Measurements from ENCODE around the gene C1orf159. TPM values are rescaled to one million over a fixed set of nuclear protein-coding genes. Genes with fewer than 3 reads are reported as not detected.
"Not testable (repeated sequence)": the region's sequence is repeated elsewhere in the genome, so short reads cannot be mapped to it uniquely, and the experiment has no call there.

The C1orf159 gene
- total RNA-seq, 1 donor from 2014 or later = 11.7 TPM

- intact Hi-C loops (cut with DNase I) = no loop called here
- peak; percentile 85 for DNase-seq
- peak; percentile 88 to 89 for ATAC-seq
- Histone ChIP-seq H3K27ac (peak overlapping the region; percentile 76), H3K27me3 (ENCODE audit: low read depth) (peaks cover 7% of the 10 kb centered on the region), H3K9me3 (no peaks in the 10 kb centered on the region), H3K4me1 (peaks cover 12% of the 10 kb centered on the region), H3K36me3 (no peaks in the 10 kb centered on the region), H3K4me3 (peak overlapping the region; percentile 49)
- TF ChIP-seq CTCF (IDR thresholded peaks at IDR 0.05) = no peak
These were observed 36.3 kb downstream of the C1orf159 start for GRCh38 chr1:1079408-1080121.

DNA sequence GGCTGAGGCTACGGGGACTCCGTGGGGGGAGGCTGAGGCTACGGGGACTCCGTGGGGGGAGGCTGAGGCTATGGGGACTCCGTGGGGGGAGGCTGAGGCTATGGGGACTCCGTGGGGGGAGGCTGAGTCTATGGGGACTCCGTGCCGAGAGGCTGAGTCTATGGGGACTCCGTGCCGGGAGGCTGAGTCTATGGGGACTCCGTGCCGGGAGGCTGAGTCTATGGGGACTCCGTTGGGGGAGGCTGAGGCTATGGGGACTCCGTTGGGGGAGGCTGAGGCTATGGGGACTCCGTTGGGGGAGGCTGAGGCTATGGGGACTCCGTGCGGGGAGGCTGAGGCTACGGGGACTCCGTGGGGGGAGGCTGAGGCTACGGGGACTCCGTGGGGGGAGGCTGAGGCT, 38.5 kb downstream of the C1orf159 start:
- H3K9me3 ChIP-seq; H3K27ac ChIP-seq; H3K36me3 ChIP-seq; intact Hi-C loops (cut with DNase I); DNase-seq; H3K4me3 ChIP-seq; ATAC-seq: not testable (repeated sequence)
- Histone ChIP-seq H3K4me1 (peaks cover 12% of the 10 kb centered on the region), H3K27me3 (ENCODE audit: low read depth) (peaks cover 20% of the 10 kb centered on the region)

- Histone ChIP-seq H3K27me3 (ENCODE audit: low read depth) (peaks cover 20% of the 10 kb centered on the region), H3K9me3 (no peaks in the 10 kb centered on the region), H3K4me1 (peaks cover 11% of the 10 kb centered on the region), H3K4me3 (no peak overlapping the region), H3K36me3 (no peaks in the 10 kb centered on the region), H3K27ac (no peak overlapping the region)
- DNase-seq = peak; percentile 45
- TF ChIP-seq CTCF (IDR thresholded peaks at IDR 0.05) = no peak
- intact Hi-C loops (cut with DNase I) = no loop called here
- ATAC-seq = no peak
These were observed 40.5 kb downstream of the C1orf159 start for GRCh38 chr1:1075148-1075935.

DNA sequence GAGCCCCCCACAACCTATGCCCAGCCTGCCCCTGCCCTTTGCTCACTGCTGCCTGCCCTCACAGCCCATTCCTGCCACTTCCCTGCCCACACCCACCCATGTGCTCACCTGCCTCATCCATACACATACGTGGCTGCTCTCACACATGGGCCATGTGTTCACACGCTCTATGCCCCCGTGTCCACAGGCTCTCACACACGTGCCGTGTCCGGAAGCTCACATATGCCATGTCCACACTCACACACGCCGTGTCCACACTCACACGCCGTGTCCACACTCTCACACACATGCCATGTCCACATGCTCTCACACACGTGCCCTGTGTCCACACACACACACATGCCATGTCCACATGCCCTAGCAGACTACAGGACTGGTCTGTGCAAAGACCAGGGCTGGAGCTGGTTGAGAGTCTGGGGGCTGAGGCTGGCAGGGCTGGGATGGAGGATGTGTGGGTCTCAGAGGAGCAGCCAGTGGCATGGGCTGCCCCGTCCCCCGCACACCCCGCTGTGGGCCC, 41.2 kb downstream of the C1orf159 start:
- Histone ChIP-seq H3K27me3 (ENCODE audit: low read depth) (peaks cover 27% of the 10 kb centered on the region), H3K4me1 (peaks cover 5% of the 10 kb centered on the region), H3K27ac (no peak overlapping the region), H3K36me3 (no peaks in the 10 kb centered on the region), H3K9me3 (no peaks in the 10 kb centered on the region), H3K4me3 (no peak overlapping the region)
- intact Hi-C loops (cut with DNase I) = no loop called here
- peak; percentile 45 for DNase-seq
- no peak for ATAC-seq
- no peak for TF ChIP-seq CTCF (IDR thresholded peaks at IDR 0.05)

- Histone ChIP-seq H3K36me3 (no peaks in the 10 kb centered on the region), H3K4me3 (peak within 1 kb of the TSS; percentile 28), H3K4me1 (peaks cover 7% of the 10 kb centered on the region), H3K27ac (peak within 1 kb of the TSS; percentile 65), H3K27me3 (ENCODE audit: low read depth) (peaks cover 33% of the 10 kb centered on the region), H3K9me3 (no peaks in the 10 kb centered on the region)
- ATAC-seq (peak; percentile 84 to 86), DNase-seq (peak; percentile 84)
- no peak for TF ChIP-seq CTCF (IDR thresholded peaks at IDR 0.05)
- intact Hi-C loops (cut with DNase I) = no loop called here
These were observed 41.9 kb downstream of the C1orf159 start, which contains the start of gene RNF223 for GRCh38 chr1:1073743-1074587. Gene RNF223, minus strand, starts transcription at chr1:1074306. Its CDS starts 1,740 bp downstream, at chr1:1072566.
